ENCODE results near the gene LCTL.
"Not testable (repeated sequence)": the region's sequence is repeated elsewhere in the genome, so short reads cannot be mapped to it uniquely, and the experiment has no call there.

Gene LCTL

DNA sequence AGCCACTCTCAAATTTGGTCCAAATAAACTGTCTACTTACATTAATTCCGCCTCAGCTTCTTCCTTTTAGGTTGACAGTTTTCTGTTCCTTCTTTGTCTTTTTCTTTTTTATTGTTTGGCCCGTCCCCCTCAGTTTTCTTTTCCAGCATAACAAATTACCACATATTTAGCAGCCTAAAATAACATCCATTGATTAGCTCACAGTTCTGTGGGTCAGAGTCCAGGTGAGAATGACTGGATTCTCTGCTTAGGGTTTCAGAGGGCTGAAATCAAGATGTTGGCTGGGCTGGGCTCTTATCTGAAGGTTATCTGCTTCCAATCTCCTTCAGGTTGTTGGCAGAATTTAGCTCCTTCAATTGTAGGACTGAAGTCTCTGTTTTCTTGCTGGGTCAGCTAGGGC is 24.6 kb upstream of the LCTL start:
- Histone ChIP-seq H3K27me3 (no peaks in the 10 kb centered on the region), H3K27ac (no peak overlapping the region), H3K36me3 (no peaks in the 10 kb centered on the region), H3K4me1 (ENCODE audit: control insufficient read depth in 1 of 2, insufficient read depth in 1 of 2, low read depth in 1 of 2, low read length in 1 of 2) (peaks cover 8 to 10% of the 10 kb centered on the region in 2 experiments), H3K4me3 (ENCODE audit: low read depth in 1 of 2, low read length in 1 of 2) (no peak overlapping the region), H3K9me3 (no peaks in the 10 kb centered on the region)
- TF ChIP-seq, protein P1, sequence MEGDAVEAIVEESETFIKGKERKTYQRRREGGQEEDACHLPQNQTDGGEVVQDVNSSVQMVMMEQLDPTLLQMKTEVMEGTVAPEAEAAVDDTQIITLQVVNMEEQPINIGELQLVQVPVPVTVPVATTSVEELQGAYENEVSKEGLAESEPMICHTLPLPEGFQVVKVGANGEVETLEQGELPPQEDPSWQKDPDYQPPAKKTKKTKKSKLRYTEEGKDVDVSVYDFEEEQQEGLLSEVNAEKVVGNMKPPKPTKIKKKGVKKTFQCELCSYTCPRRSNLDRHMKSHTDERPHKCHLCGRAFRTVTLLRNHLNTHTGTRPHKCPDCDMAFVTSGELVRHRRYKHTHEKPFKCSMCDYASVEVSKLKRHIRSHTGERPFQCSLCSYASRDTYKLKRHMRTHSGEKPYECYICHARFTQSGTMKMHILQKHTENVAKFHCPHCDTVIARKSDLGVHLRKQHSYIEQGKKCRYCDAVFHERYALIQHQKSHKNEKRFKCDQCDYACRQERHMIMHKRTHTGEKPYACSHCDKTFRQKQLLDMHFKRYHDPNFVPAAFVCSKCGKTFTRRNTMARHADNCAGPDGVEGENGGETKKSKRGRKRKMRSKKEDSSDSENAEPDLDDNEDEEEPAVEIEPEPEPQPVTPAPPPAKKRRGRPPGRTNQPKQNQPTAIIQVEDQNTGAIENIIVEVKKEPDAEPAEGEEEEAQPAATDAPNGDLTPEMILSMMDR (IDR thresholded peaks at IDR 0.05), result no peak

DNA sequence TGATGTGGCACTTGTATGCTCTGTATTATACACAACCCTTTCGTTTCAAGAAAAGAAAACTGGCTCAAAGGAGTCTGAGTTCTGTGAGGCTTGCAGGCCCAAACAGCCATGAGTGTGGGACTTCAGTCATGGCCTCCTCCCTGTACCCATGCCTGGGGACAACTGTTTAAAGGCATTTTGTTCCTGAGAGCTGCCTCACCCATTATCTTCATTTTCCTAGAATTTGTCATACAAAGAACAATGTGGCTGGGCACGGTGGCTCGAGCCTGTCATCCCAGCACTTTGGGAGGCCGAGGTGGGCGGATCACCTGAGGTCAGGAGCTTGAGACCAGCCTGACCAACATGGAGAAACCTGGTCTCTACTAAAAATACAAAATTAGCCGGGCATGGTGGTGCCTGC is 23.6 kb upstream of the LCTL start:
- H3K9me3 ChIP-seq; H3K27me3 ChIP-seq; H3K27ac ChIP-seq; H3K36me3 ChIP-seq; H3K4me1 ChIP-seq (ENCODE audit: control insufficient read depth in 1 of 2, insufficient read depth in 1 of 2, low read depth in 1 of 2, low read length in 1 of 2); H3K4me3 ChIP-seq (ENCODE audit: low read depth in 1 of 2, low read length in 1 of 2): not testable (repeated sequence)

DNA sequence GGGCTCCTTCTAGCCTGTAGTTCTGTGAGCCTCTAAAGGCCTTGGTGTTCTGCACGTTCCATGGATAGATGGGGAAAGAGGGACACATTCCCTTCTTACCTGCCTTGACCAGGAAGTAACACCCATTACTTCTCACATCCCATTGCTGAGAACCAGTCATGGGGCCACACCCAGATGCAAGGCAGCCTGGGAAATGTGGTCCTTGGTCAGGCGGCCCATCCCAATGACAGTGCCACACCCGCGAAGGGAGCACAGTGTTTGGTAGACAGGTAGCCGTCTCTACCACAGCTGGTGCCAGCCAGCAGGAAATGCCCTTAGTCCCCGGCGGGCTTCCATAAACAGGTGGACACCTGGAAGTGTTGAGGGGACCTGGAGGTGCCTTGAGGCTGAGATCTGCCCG is 23.2 kb upstream of the LCTL start:
- Histone ChIP-seq H3K27ac (no peak overlapping the region), H3K9me3 (no peaks in the 10 kb centered on the region), H3K4me1 (ENCODE audit: control insufficient read depth in 1 of 2, insufficient read depth in 1 of 2, low read depth in 1 of 2, low read length in 1 of 2) (peaks cover 8 to 10% of the 10 kb centered on the region in 2 experiments), H3K4me3 (ENCODE audit: low read depth in 1 of 2, low read length in 1 of 2) (no peak overlapping the region), H3K27me3 (no peaks in the 10 kb centered on the region), H3K36me3 (no peaks in the 10 kb centered on the region)
- TF ChIP-seq, protein P1 (IDR thresholded peaks at IDR 0.05), result no peak

DNA sequence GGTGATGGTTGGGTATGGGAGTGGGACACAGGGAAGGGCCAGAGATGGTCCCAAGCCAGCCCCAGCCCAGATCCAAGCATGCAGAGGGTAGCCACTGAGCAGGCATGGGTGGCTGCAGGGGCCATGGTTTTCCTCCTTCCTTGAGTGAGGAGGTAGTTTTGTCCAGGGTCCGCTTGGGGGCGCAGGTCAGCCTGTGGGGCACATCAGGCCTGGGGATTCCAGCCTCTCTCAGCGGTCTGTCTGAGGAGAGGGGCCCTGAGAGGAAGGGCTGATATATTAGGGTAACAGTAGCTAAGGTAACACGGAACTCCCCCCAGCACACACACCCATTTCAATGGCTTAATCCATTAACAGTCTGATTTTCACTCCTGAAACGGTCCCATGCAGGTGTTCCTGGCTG is 22.7 kb upstream of the LCTL start:
- Histone ChIP-seq H3K9me3 (no peaks in the 10 kb centered on the region), H3K36me3 (no peaks in the 10 kb centered on the region), H3K27me3 (no peaks in the 10 kb centered on the region), H3K4me1 (ENCODE audit: control insufficient read depth in 1 of 2, insufficient read depth in 1 of 2, low read depth in 1 of 2, low read length in 1 of 2) (peaks cover 8 to 10% of the 10 kb centered on the region in 2 experiments), H3K4me3 (ENCODE audit: low read depth in 1 of 2, low read length in 1 of 2) (no peak overlapping the region), H3K27ac (no peak overlapping the region)
- TF ChIP-seq, protein P1 (IDR thresholded peaks at IDR 0.05), result no peak

DNA sequence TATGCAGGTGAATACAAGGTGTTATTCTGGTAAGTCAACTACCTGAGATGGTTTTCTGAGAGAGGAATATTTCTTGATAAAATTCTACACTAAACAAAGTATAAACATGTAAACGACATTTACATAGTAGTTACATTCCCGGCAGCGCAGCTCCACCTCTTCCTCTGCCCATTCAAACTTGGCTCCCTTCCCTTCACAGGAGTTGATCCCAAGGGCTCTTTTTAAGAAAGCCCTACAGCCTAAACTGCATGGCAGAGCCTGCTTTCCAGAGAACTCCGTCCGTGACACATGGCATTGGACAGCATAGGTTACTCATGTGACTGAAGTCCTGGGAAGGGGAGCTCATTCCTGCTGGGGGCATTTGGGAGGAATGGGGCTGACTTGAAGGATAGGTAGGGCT is 22.0 kb upstream of the LCTL start:
- no peak overlapping the region for H3K4me3 ChIP-seq (ENCODE audit: low read depth in 1 of 2, low read length in 1 of 2)
- no peaks in the 10 kb centered on the region for H3K36me3 ChIP-seq
- H3K9me3 ChIP-seq, result no peaks in the 10 kb centered on the region
- no peak overlapping the region for H3K27ac ChIP-seq
- H3K4me1 ChIP-seq (ENCODE audit: control insufficient read depth in 1 of 2, insufficient read depth in 1 of 2, low read depth in 1 of 2, low read length in 1 of 2), result peaks cover 8 to 10% of the 10 kb centered on the region in 2 experiments
- TF ChIP-seq, protein P1 (IDR thresholded peaks at IDR 0.05), result no peak
- H3K27me3 ChIP-seq, result no peaks in the 10 kb centered on the region

DNA sequence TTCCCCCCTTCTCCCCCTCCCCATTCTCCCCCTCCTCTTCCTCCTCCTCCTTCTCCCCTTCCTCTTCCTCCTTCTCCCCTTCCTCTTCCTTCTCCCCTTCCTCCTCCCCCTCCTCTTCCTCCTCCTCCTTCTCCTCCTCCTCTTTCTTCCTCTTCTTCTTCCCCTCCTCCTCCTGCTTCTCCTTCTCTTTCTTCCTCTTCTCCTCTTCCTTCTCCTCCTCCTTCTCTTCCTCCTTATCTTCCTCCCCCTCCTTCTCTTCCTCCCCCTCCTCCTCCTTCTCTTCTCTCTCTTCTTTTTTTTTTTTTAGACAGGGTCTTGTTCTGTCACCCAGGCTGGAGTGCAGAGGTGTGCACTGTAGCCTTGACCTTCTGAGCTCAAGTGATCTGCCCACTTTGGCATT is 21.2 kb upstream of the LCTL start:
- Histone ChIP-seq H3K4me3 (ENCODE audit: low read depth in 1 of 2, low read length in 1 of 2) (no peak overlapping the region), H3K36me3 (no peaks in the 10 kb centered on the region), H3K27ac (no peak overlapping the region), H3K9me3 (no peaks in the 10 kb centered on the region), H3K4me1 (ENCODE audit: control insufficient read depth in 1 of 2, insufficient read depth in 1 of 2, low read depth in 1 of 2, low read length in 1 of 2) (peaks cover 8 to 10% of the 10 kb centered on the region in 2 experiments), H3K27me3 (no peaks in the 10 kb centered on the region)
- TF ChIP-seq, protein P1 (IDR thresholded peaks at IDR 0.05), result no peak

Data from neutrophil (primary cell).